Thyroid gland (tissue), 4 donors: ENCODE data around the gene DELE1. TPM values are rescaled to one million over a fixed set of nuclear protein-coding genes. Genes with fewer than 3 reads are reported as not detected.

ENCODE experiments used
- DNase-seq, 2 donors: peaks; one replicate each; pipeline ENCODE4 v3.0.0-alpha.2; 2019
- H3K27ac ChIP-seq, 3 donors: fragments of 200-600 bp; sonication (generic); 1 replicate in 2 of 3; 2 replicates in 1 of 3; pipeline ENCODE4 v1.5.1; 2016 to 2019; ENCODE audit warnings: mild to moderate bottlenecking in 1 of 3, moderate library complexity in 1 of 3
- H3K27me3 ChIP-seq: fragments of 200-600 bp; sonication (generic); one replicate; pipeline ENCODE4 v1.5.1; 2019
- H3K36me3 ChIP-seq, 2 donors: fragments of 200-600 bp; sonication (generic); one replicate each; pipeline ENCODE4 v1.5.1; 2016 to 2019
- H3K4me1 ChIP-seq, 2 donors: fragments of 200-600 bp; sonication (generic); one replicate each; pipeline ENCODE4 v1.5.1; 2017 to 2019
- H3K4me3 ChIP-seq, 3 donors: fragments of 200-600 bp; sonication (generic); replicated peaks in 1 of 3; 1 replicate in 2 of 3; 2 replicates in 1 of 3; pipeline ENCODE4 v1.5.1; 2016; ENCODE audit warnings: mild to moderate bottlenecking in 1 of 3
- H3K9me3 ChIP-seq: fragments of 200-600 bp; sonication (generic); one replicate; pipeline ENCODE4 v1.5.1; 2017
- CTCF ChIP-seq, 6 experiments: fragments of 200-600 bp in 3 of 6; fragments of 450-650 bp in 3 of 6; sonication (generic) in 3 of 6; IDR thresholded peaks; one replicate each; pipeline ENCODE4 v1.5.1; 2016 to 2019; ENCODE audit warnings: antibody characterized with exemption in 6 of 6, mild to moderate bottlenecking in 2 of 6, inconsistent platforms in 1 of 6, moderate library complexity in 1 of 6
- POLR2A ChIP-seq, 2 donors: fragments of 450-650 bp; IDR thresholded peaks; one replicate each; pipeline ENCODE4 v1.6.1; 2017; ENCODE audit warnings: antibody characterized with exemption in 2 of 2, mild to moderate bottlenecking in 2 of 2, moderate library complexity in 1 of 2
- WGBS, 2 donors: methylation state at CpG; one replicate each; pipeline ENCODE4 v1.1.5; 2017; 5-methylcytosine and 5-hydroxymethylcytosine counted together
- intact Hi-C: fragments of 100-400 bp; cut with DNase I; formaldehyde crosslinking; loops from one replicate; pipeline ENCODE4 v1.15.1; 2023
- total RNA-seq, 4 donors: library from RNA; depleted of rRNA; stranded (reverse); fragments of >200 nt; gene quantifications; one replicate each; pipeline ENCODE4 v1.2.3, GENCODE V29; 2016

The DELE1 gene
- total RNA-seq, 4 donors from 2014 or later: 68.5 to 130 (median 85.1) TPM

GRCh38 chr5:141875795-141876627, 47.7 kb upstream of the DELE1 start:
- DNase-seq: peak; percentile 75 to 78
- Histone ChIP-seq H3K27ac (peak overlapping the region; percentile 51 to 79 (median 77)), H3K9me3 (no peaks in the 10 kb centered on the region), H3K4me1 (peaks cover 23 to 30% of the 10 kb centered on the region in 2 donors), H3K36me3 (no peaks in the 10 kb centered on the region), H3K4me3 (peak overlapping the region; percentile 7 to 62 (median 7)), H3K27me3 (no peaks in the 10 kb centered on the region)
- 2 to 5% methylated on average over 9 to 22 of the region's 65 CpGs for WGBS, 2 donors
- intact Hi-C loops: loop anchor here (2.0 kb wide), 1 partner anchor 183 kb away; no protein-coding TSS in a partner anchor
- TF ChIP-seq POLR2A (IDR thresholded peaks at IDR 0.05) (peak in 1 of 2 donors; percentile 35), CTCF (IDR thresholded peaks at IDR 0.05) (no peak)

- Histone ChIP-seq H3K36me3 (no peaks in the 10 kb centered on the region), H3K4me3 (peak overlapping the region; percentile 7 to 68 (median 62)), H3K27ac (peak overlapping the region; percentile 51 to 79 (median 77)), H3K4me1 (peaks cover 18 to 26% of the 10 kb centered on the region in 2 donors), H3K27me3 (no peaks in the 10 kb centered on the region), H3K9me3 (no peaks in the 10 kb centered on the region)
- peak; percentile 83 to 86 for DNase-seq
- 1% methylated on average over 37 to 42 of the region's 42 CpGs for WGBS, 2 donors
- intact Hi-C loops: loop anchor here (2.0 kb wide), 1 partner anchor 184 kb away; no protein-coding TSS in a partner anchor
- TF ChIP-seq POLR2A (IDR thresholded peaks at IDR 0.05) (peak in 1 of 2 donors; percentile 58), CTCF (IDR thresholded peaks at IDR 0.05) (no peak)
Observed at GRCh38 chr5:141876628-141877355, 46.9 kb upstream of the DELE1 start.

- Histone ChIP-seq H3K4me1 (peaks cover 17 to 23% of the 10 kb centered on the region in 2 donors), H3K9me3 (no peaks in the 10 kb centered on the region), H3K4me3 (peak overlapping the region; percentile 61 to 68 (median 62)), H3K27me3 (no peaks in the 10 kb centered on the region), H3K27ac (peak overlapping the region; percentile 79 to 87 (median 86)), H3K36me3 (no peaks in the 10 kb centered on the region)
- 0 to 1% methylated on average over 18 to 19 of the region's 55 CpGs for WGBS, 2 donors
- intact Hi-C loops: loop anchor here (2.0 kb wide), 2 partner anchors 175 to 185 kb away; no protein-coding TSS in a partner anchor
- TF ChIP-seq CTCF (IDR thresholded peaks at IDR 0.05) (no peak), POLR2A (IDR thresholded peaks at IDR 0.05) (peak in 1 of 2 donors; percentile 0)
- peak in 1 of 2 donors; percentile 41 for DNase-seq
Observed at GRCh38 chr5:141877356-141878185, 46.1 kb upstream of the DELE1 start.

- Histone ChIP-seq H3K9me3 (no peaks in the 10 kb centered on the region), H3K27ac (peak within 1 kb of the TSS; percentile 79 to 87 (median 86)), H3K27me3 (no peaks in the 10 kb centered on the region), H3K4me3 (peak within 1 kb of the TSS; percentile 61 to 68 (median 62)), H3K4me1 (peaks cover 17 to 21% of the 10 kb centered on the region in 2 donors), H3K36me3 (no peaks in the 10 kb centered on the region)
- DNase-seq: peak; percentile 63 to 64
- TF ChIP-seq CTCF (IDR thresholded peaks at IDR 0.05): no peak
- TF ChIP-seq POLR2A (IDR thresholded peaks at IDR 0.05): peak in 1 of 2 donors; percentile 84
- WGBS, 2 donors: 0% methylated on average over 2 to 3 of the region's 63 CpGs
- intact Hi-C loops: loop anchor here (2.0 kb wide), 1 partner anchor 175 kb away; no protein-coding TSS in a partner anchor
Observed at GRCh38 chr5:141878186-141878710, 45.4 kb upstream of the DELE1 start, which contains the start of gene PCDH1. Gene PCDH1, minus strand, starts transcription at chr5:141878410. Its CDS starts 148 bp downstream, at chr5:141878262.
